Stimulated activated CD8-positive, alpha-beta memory T cell treated with anti-CD3 and anti-CD28 coated beads, Interleukin-7, amount 100 ng/mL, for 4 hours (primary cell): Measurements from ENCODE around the gene CA6.
"Not testable (repeated sequence)": the region's sequence is repeated elsewhere in the genome, so short reads cannot be mapped to it uniquely, and the experiment has no call there.

Experiments
- DNase-seq, 2 donors: peaks; one replicate each; pipeline ENCODE4 v3.0.0-alpha.2; 2020; ENCODE audit warnings: low read depth in 2 of 2

CA6 gene

GRCh38 chr1:8926707-8927694, 18.7 kb upstream of the CA6 start:
- no peak for DNase-seq

- DNase-seq = no peak
These were observed 15.6 kb upstream of the CA6 start for GRCh38 chr1:8930116-8930515.

GRCh38 chr1:8937051-8937450, 8.6 kb upstream of the CA6 start:
- DNase-seq = not testable (repeated sequence)

GRCh38 chr1:8937701-8938100, 8.0 kb upstream of the CA6 start:
- no peak for DNase-seq

GRCh38 chr1:8938232-8938999, 7.3 kb upstream of the CA6 start:
- no peak for DNase-seq

GRCh38 chr1:8939000-8939265, 6.7 kb upstream of the CA6 start:
- DNase-seq = no peak

GRCh38 chr1:8939362-8939995, 6.2 kb upstream of the CA6 start:
- DNase-seq = no peak

GRCh38 chr1:8941906-8942305, 3.8 kb upstream of the CA6 start:
- no peak for DNase-seq

- no peak for DNase-seq
These were observed 1.9 kb upstream of the CA6 start for GRCh38 chr1:8943498-8944405.

GRCh38 chr1:8947127-8947691, 1.5 kb downstream of the CA6 start:
- DNase-seq = no peak

GRCh38 chr1:8950309-8950708, 4.6 kb downstream of the CA6 start:
- DNase-seq = no peak

- DNase-seq = no peak
These were observed 5.6 kb downstream of the CA6 start for GRCh38 chr1:8951231-8951630.

GRCh38 chr1:8955406-8955805, 9.7 kb downstream of the CA6 start:
- DNase-seq = no peak

GRCh38 chr1:8956461-8957349, 11.0 kb downstream of the CA6 start:
- DNase-seq = no peak

GRCh38 chr1:8962812-8963530, 17.3 kb downstream of the CA6 start:
- DNase-seq = no peak

- no peak for DNase-seq
These were observed 18.3 kb downstream of the CA6 start for GRCh38 chr1:8963963-8964362.

GRCh38 chr1:8965121-8965820, 19.6 kb downstream of the CA6 start:
- DNase-seq = no peak

- no peak for DNase-seq
These were observed 20.9 kb downstream of the CA6 start for GRCh38 chr1:8966606-8967005.

- DNase-seq = not testable (repeated sequence)
These were observed 23.2 kb downstream of the CA6 start for GRCh38 chr1:8968902-8969301.
